Thyroid gland (tissue), 4 donors: ENCODE results near the gene SMCHD1.
"Not testable (repeated sequence)": the region's sequence is repeated elsewhere in the genome, so short reads cannot be mapped to it uniquely, and the experiment has no call there.

Experiments
- CTCF ChIP-seq, 6 experiments: fragments of 200-600 bp in 3 of 6; fragments of 450-650 bp in 3 of 6; sonication (generic) in 3 of 6; IDR thresholded peaks; one replicate each; pipeline ENCODE4 v1.5.1; 2016 to 2019; ENCODE audit warnings: antibody characterized with exemption in 6 of 6, mild to moderate bottlenecking in 2 of 6, inconsistent platforms in 1 of 6, moderate library complexity in 1 of 6
- POLR2A ChIP-seq, 2 donors: fragments of 450-650 bp; IDR thresholded peaks; one replicate each; pipeline ENCODE4 v1.6.1; 2017; ENCODE audit warnings: antibody characterized with exemption in 2 of 2, mild to moderate bottlenecking in 2 of 2, moderate library complexity in 1 of 2

- not testable (repeated sequence) for TF ChIP-seq CTCF, POLR2A (IDR thresholded peaks at IDR 0.05)
These were observed 153.1 kb downstream of the SMCHD1 start for GRCh38 chr18:2808640-2809039.
